Upper lobe of left lung (tissue), 4 donors: ENCODE results near the gene PLPPR3.

Experiments used
- CTCF ChIP-seq, 6 experiments: fragments of 450-650 bp in 4 of 6; fragments of 200-600 bp in 2 of 6; sonication (generic) in 2 of 6; IDR thresholded peaks; one replicate each; pipeline ENCODE4 v1.5.1; 2016 to 2019; ENCODE audit warnings: antibody characterized with exemption in 6 of 6
- EP300 ChIP-seq, 4 donors: sonication (generic); formaldehyde crosslinking; IDR thresholded peaks; one replicate each; pipeline ENCODE4 v1.5.1; 2017; ENCODE audit warnings: antibody characterized with exemption in 4 of 4, control low read depth in 2 of 4

- TF ChIP-seq CTCF (IDR thresholded peaks at IDR 0.05): no peak
- TF ChIP-seq EP300 (IDR thresholded peaks at IDR 0.05): no peak
Measured at GRCh38 chr19:867301-867793, 45.6 kb upstream of the PLPPR3 start.
